ENCODE results near the gene PTPN23. TPM values are rescaled to one million over a fixed set of nuclear protein-coding genes. Genes with fewer than 3 reads are reported as not detected.

PTPN23 gene
- total and polyA plus RNA-seq, 2 of the 13 experiments (the other 11 are each of a cell fraction or from before 2014, with no cell fraction given) = 2.3 to 3.7 TPM

DNA sequence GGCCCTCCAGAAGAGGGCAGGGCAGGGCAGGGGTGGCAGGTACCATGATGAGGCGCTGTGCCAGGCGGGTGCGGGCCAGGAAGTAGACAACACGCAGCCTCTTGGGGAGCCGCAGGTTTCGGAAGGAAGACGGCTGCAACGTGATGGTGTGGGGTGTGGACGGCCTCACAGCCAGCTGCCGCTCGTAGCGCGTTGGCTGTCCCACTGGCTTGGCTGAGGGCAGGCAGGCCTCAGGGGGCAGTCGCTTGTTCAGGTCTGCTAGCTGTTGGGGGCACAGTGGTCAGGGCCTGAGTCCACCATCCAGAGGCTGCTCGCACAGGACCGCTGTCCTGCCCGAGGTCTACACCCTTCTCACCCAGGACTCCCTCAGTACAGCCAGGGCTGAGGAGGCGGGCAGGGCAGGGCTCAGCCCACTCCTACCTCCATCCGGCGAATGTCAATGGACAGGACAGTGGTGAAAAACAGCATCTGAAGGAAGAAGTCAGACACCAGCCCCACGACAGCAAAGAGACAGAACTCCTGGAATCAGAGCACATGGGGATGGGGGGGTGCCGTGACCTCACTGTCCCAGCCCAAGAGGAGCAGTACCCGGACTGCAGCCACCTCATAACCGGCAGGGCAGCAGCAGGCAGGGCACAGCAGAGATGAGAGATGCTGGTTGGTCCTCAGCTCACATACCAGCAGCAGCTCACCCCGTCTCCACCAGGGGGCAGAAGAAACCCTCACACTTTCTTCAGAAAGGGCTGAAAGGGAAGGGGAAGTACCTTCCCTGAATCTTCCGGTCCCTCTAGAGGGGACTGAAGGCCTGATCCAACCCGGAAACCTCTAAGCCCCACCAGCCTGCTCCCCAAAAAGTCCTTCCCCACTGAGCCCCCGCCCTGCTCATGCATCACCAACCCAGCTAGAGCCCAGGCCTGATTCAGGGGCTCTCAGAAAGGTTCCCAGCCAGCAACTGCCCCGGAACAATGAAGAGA is 40.0 kb downstream of the PTPN23 start (continued):
- TF ChIP-seq ZNF781 (CRISPR knock-in tag; IDR thresholded peaks at IDR 0.05; ENCODE audit: borderline replicate concordance, not compliant biosample characterization) (no peak), CC2D1A (CRISPR knock-in tag; IDR thresholded peaks at IDR 0.05) (no peak), ATF7-NPFF (CRISPR knock-in tag; IDR thresholded peaks at IDR 0.05; ENCODE audit: low read depth) (no peak), KMT2B (CRISPR knock-in tag; IDR thresholded peaks at IDR 0.05) (no peak), ZNF264 (CRISPR knock-in tag; IDR thresholded peaks at IDR 0.05) (no peak), ELF1 (CRISPR knock-in tag; IDR thresholded peaks at IDR 0.05) (peak; percentile 43; the same call in 1 of the 2 replicates), FLYWCH1 (CRISPR knock-in tag; IDR thresholded peaks at IDR 0.05) (no peak), CEBPB (IDR thresholded peaks at IDR 0.05; ENCODE audit: borderline replicate concordance, low read depth, low read length) (no peak), ZBTB1 (CRISPR knock-in tag; IDR thresholded peaks at IDR 0.05; ENCODE audit: borderline replicate concordance) (no peak), ZNF749 (CRISPR knock-in tag; IDR thresholded peaks at IDR 0.05; ENCODE audit: borderline replicate concordance) (no peak), ZNF737 (CRISPR knock-in tag; IDR thresholded peaks at IDR 0.05; ENCODE audit: borderline replicate concordance) (no peak)
- TF ChIP-seq, protein P1, sequence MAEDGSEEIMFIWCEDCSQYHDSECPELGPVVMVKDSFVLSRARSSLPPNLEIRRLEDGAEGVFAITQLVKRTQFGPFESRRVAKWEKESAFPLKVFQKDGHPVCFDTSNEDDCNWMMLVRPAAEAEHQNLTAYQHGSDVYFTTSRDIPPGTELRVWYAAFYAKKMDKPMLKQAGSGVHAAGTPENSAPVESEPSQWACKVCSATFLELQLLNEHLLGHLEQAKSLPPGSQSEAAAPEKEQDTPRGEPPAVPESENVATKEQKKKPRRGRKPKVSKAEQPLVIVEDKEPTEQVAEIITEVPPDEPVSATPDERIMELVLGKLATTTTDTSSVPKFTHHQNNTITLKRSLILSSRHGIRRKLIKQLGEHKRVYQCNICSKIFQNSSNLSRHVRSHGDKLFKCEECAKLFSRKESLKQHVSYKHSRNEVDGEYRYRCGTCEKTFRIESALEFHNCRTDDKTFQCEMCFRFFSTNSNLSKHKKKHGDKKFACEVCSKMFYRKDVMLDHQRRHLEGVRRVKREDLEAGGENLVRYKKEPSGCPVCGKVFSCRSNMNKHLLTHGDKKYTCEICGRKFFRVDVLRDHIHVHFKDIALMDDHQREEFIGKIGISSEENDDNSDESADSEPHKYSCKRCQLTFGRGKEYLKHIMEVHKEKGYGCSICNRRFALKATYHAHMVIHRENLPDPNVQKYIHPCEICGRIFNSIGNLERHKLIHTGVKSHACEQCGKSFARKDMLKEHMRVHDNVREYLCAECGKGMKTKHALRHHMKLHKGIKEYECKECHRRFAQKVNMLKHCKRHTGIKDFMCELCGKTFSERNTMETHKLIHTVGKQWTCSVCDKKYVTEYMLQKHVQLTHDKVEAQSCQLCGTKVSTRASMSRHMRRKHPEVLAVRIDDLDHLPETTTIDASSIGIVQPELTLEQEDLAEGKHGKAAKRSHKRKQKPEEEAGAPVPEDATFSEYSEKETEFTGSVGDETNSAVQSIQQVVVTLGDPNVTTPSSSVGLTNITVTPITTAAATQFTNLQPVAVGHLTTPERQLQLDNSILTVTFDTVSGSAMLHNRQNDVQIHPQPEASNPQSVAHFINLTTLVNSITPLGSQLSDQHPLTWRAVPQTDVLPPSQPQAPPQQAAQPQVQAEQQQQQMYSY (CRISPR knock-in tag; IDR thresholded peaks at IDR 0.05) = no peak
- TF ChIP-seq, protein P2, sequence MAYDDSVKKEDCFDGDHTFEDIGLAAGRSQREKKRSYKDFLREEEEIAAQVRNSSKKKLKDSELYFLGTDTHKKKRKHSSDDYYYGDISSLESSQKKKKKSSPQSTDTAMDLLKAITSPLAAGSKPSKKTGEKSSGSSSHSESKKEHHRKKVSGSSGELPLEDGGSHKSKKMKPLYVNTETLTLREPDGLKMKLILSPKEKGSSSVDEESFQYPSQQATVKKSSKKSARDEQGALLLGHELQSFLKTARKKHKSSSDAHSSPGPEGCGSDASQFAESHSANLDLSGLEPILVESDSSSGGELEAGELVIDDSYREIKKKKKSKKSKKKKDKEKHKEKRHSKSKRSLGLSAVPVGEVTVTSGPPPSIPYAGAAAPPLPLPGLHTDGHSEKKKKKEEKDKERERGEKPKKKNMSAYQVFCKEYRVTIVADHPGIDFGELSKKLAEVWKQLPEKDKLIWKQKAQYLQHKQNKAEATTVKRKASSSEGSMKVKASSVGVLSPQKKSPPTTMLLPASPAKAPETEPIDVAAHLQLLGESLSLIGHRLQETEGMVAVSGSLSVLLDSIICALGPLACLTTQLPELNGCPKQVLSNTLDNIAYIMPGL (CRISPR knock-in tag; IDR thresholded peaks at IDR 0.05; ENCODE audit: borderline replicate concordance in 1 of 2, low read depth in 1 of 2) = peak in 1 of 2 experiments; percentile 74; a peak in 1 of 4 replicates
- TF ChIP-seq, protein P3, sequence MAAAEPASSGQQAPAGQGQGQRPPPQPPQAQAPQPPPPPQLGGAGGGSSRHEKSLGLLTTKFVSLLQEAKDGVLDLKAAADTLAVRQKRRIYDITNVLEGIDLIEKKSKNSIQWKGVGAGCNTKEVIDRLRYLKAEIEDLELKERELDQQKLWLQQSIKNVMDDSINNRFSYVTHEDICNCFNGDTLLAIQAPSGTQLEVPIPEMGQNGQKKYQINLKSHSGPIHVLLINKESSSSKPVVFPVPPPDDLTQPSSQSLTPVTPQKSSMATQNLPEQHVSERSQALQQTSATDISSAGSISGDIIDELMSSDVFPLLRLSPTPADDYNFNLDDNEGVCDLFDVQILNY (CRISPR knock-in tag; conservative IDR thresholded peaks at IDR 0.05) = no peak
- TF ChIP-seq, protein P4, sequence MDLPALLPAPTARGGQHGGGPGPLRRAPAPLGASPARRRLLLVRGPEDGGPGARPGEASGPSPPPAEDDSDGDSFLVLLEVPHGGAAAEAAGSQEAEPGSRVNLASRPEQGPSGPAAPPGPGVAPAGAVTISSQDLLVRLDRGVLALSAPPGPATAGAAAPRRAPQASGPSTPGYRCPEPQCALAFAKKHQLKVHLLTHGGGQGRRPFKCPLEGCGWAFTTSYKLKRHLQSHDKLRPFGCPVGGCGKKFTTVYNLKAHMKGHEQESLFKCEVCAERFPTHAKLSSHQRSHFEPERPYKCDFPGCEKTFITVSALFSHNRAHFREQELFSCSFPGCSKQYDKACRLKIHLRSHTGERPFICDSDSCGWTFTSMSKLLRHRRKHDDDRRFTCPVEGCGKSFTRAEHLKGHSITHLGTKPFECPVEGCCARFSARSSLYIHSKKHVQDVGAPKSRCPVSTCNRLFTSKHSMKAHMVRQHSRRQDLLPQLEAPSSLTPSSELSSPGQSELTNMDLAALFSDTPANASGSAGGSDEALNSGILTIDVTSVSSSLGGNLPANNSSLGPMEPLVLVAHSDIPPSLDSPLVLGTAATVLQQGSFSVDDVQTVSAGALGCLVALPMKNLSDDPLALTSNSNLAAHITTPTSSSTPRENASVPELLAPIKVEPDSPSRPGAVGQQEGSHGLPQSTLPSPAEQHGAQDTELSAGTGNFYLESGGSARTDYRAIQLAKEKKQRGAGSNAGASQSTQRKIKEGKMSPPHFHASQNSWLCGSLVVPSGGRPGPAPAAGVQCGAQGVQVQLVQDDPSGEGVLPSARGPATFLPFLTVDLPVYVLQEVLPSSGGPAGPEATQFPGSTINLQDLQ (CRISPR knock-in tag; IDR thresholded peaks at IDR 0.05) = no peak
- TF ChIP-seq, protein P5, sequence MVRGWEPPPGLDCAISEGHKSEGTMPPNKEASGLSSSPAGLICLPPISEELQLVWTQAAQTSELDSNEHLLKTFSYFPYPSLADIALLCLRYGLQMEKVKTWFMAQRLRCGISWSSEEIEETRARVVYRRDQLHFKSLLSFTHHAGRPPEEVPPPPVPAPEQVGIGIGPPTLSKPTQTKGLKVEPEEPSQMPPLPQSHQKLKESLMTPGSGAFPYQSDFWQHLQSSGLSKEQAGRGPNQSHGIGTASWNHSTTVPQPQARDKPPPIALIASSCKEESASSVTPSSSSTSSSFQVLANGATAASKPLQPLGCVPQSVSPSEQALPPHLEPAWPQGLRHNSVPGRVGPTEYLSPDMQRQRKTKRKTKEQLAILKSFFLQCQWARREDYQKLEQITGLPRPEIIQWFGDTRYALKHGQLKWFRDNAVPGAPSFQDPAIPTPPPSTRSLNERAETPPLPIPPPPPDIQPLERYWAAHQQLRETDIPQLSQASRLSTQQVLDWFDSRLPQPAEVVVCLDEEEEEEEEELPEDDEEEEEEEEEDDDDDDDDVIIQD (CRISPR knock-in tag; IDR thresholded peaks at IDR 0.05; ENCODE audit: low read depth) = no peak

Measured in HepG2 (cell line).